T-helper 2 cell treated with Interferon-gamma antibody and Interleukin-4, amounts not matched to agents 100 ng/mL and 5 ng/mL, for 36 hours (primary cell): ENCODE results near the gene ST6GALNAC3. TPM values are rescaled to one million over a fixed set of nuclear protein-coding genes. Genes with fewer than 3 reads are reported as not detected.

Experiments
- intact Hi-C: fragments of 100-400 bp; cut with micrococcal nuclease; formaldehyde crosslinking; loops from one replicate; pipeline ENCODE4 v1.15.1; 2023
- total RNA-seq: library from RNA; stranded (reverse); gene quantifications from 2 replicates; pipeline ENCODE4 v1.2.3, GENCODE V29; 2022

Gene ST6GALNAC3
- total RNA-seq, 1 donor from 2014 or later: 0.30 TPM

DNA sequence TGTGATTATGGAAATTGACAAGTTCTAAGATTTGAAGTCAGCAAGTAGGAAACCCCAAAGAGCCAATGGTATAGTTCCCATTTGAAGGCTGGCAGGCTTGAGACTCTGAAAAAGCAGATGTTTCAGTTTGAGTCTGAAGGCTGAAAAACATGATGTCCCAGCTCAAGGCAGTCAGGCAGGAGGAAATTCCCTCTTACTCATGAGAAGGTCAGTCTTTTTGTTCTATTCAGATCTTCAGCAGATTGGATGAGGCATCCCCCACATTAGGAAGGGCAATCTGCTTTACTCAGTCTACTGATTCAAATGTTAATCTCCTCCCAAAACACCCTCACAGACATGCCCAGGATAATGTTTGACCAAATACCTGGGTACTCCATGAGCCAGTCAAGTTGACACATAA, 420.3 kb downstream of the ST6GALNAC3 start:
- intact Hi-C loops: no loop called here

DNA sequence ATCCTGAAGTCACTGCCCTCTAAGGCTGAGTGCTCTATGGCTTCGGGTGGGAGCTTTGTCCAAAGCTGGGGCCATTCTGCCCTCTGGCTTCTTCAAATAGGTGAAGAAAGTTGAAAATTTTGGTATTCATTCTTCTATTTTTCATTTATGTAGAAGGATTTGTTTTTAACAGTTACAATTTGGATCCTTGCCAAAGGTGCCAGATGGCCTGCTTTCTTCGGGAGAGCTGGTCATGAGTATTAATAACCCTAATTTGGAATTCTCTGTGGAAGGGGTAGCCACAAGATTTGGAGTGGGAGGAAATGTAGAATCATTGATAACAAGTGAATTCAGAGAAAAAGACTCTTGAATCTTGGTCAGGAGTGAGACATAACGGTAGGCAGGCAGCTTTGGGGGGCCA, 422.3 kb downstream of the ST6GALNAC3 start:
- intact Hi-C loops: no loop called here

DNA sequence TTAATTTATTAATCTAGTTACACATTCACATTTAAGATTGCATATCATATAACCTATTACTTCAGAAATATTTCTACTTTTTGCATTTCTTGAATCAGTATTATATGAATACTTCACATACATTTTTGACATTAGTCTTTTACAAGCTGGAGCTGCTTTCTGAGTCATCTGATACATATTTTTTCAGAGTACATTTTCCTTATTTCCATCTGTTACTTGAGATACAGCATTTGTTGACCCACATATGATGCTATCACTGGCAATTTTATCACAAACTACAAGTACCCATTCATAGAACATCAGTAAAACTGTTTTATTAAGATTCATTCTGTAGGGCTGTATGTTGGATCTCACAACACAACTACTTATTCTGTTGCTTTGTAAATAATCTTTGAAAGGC, 425.6 kb downstream of the ST6GALNAC3 start:
- intact Hi-C loops: no loop called here

DNA sequence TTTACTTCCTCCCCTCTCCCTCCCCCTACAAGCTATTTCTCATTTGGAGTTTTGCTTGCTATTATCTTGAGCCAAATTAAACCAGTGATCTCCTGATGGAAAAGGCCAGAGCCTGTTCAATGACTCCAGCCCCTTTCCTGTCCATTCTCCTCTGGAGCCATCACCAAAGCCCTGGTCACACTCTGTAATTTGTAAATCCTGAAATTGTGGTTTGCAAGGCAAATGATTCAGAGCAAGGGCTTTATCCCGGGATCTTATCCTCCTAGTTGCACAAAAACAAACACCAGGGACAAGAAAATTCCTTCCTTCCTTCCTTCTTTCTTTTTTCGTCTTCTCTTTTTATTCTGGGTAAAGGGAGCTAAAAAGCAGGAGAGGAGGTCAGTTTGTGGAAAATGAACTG, 426.6 kb downstream of the ST6GALNAC3 start:
- intact Hi-C loops: no loop called here

DNA sequence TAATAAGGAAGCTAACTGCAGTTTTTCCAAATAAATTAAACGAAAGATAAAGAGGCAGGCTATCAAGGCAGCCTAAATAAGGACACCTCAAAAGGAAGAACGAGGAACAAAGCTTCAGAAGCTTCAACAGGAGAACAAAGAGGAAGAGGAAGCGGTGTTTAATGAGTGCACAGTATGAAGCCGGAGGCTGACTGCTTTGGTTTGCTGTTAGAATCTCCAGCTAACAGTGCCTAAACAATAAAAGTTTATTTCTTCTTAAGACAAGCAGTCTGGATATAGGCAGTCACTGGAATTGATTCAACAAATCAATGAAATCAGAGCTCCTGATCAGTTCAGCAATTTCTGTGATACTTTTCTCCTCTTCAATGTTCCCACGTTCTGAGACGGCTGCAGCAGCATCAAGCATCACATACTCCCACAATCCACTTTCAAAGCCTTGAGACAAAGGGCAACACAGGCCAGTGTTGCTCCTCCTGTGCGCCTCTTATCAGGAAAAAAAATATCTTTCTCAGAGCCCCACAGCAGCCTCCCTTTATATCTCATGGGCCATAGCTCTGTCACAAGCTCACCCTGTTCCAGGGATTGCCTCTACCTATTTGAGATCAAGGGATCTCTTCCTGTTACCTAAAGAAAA, 427.2 kb downstream of the ST6GALNAC3 start:
- intact Hi-C loops: no loop called here

DNA sequence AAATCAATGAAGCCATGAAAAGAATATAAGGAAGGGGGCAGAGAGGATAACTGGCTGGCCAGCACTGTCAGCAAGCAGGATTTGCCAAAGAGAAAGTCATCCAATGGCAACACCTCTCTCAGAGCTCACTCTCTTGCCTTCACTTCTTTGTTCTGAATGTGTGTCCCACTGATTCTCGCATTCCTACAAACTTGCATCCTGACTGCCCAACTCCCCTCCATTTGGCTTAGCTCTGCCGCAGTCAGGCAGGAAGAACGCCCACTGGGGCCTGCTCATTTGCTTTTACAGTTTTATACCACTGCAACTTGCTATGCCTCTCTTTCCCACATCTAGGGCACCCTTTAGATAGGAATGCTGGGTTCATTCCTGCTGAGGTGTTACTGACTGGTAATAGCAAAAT, 428.6 kb downstream of the ST6GALNAC3 start:
- intact Hi-C loops: no loop called here

DNA sequence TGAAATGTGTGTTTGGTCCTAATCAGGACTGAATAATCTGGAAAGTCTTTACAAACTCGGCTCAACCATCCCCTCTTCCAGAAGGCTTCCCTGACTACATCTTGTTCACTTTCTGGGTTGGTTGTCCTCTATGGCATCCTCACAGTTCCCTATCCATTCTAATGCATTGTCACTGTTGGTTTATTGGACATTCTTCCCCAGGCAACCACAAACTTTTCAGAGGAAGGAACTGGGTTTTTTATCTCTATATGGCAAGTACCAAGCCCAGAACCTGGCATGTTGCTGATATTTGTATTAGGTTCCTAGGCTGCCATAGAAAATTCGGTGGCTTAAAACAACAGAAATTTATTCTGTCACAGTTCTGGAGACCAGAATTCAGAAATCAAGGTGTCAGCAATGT, 429.2 kb downstream of the ST6GALNAC3 start:
- intact Hi-C loops: no loop called here

DNA sequence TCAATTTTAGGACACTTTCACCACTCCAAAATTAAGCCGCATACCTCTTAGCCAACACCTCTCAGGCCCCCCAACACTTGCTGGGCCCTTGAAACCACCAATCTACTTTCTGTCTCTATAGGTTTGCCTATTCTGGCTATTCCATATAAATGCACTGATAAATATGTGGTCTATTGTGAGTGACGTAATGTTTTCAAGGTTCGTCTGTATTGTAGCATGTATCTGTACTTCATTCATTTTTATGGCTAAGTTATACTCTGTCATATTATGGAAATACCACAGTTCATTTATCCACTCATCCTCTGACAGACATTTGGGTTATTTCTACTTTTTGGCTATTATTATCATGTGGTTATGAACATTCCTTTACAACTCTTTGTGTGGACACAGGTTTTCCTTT, 432.8 kb downstream of the ST6GALNAC3 start:
- intact Hi-C loops: no loop called here

DNA sequence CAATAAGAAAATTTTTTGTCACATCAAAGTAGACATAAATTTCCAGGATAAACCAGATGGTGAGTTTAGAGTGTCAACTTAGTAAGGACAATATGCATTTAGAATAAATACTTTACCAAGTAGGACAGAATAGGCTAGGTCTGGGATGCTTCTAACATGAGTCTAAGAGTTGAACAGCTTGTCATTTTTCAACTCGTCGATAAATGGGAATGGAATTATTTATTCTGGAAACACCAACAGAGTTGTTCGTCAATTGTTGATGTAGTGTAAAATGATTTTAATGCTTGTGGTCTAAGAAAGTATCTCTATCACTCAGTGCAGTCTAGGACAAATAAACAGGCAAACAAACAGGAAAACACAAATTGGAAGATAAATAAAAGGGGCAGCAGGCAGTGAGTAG, 434.3 kb downstream of the ST6GALNAC3 start:
- intact Hi-C loops: no loop called here

DNA sequence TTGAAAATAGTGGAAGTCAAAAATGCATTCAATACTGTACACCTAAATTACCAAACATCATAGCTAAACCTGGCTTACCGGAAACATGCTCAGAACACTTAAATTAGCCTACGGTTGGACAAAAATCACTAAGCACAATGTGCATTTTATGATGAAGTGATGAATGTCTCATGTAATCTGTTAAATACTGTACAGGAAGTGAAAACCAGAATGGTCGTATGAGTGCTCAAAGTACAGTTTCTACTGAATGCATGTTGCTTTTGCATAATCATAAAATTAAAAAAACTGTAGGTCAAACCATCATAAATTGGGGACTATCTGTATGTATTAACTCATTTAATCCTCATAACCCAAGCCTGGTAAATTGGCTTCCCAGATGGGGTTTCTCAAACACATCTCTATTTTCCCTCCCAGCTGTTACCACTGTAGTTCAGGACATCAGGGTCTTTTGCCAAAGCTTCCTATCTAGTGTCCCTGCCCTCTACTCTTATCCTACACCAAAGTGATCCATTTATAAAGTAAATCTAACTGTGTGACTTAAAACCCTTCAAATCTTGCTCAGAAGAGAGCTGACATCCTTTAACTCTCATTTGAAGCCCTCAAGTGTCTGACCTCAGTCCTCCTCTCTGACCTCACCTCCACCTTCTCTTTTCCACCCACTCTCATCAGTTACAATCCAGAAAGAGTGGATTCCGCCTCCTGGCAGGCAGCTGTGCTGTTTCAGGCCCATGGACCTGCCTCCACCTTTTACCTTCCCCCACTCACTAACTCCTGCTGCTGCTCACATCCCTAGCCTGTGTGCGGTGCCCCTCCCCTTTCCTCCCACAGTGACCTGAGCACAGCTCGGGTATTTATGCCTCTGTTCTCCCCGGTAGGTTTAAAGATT, 436.4 kb downstream of the ST6GALNAC3 start:
- intact Hi-C loops: loop anchor here (10.0 kb wide), 1 partner anchor 356 kb away; no protein-coding TSS in a partner anchor

DNA sequence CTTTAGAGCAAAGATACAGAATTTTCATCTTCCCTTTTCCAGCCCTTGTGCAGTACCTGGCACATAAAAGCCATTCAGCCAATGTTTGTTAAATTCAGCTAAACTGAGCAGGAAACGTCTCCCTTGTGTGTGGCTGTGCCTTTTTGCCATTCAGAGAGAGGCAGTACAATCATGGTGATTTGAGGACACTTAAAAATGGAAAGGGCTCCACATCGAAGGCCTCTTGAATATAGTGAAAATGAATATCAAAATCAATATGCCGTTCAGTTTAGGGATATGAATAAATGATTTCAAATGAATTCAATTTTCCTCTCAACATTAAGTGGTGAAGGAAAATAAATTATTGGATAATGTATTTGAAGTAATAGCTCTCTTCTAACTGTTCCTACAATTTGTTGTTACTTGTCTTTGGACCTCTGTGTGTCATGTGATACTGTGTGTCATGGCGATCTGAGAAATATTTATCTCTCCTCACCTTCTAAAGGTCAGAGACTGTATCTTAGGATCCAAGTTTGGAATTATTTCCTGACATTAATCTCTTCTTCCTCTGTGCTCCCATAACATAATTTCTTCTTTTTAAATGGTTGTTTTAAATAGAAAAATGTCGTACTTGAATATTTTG, 437.1 kb downstream of the ST6GALNAC3 start:
- intact Hi-C loops: loop anchor here (10.0 kb wide), 1 partner anchor 357 kb away; no protein-coding TSS in a partner anchor

DNA sequence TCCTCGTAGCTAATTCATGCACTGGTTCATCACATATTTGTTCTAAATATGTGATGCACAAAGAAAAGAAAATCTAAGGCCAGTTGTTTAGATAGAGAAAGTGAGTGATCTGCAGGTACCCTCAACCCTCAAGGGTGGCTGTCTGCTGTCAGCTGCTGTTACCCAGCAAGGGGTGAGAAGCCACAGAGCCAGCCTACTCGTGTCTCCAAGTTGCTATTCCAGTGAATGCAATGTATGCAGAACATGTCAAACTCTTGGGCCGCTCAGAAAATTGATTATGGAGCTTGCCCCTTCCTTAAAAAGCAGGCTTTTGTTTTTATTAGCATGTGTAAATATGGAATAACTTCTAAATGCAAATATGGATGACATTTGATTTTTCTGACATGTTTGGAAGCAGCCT, 456.4 kb downstream of the ST6GALNAC3 start:
- intact Hi-C loops: no loop called here

DNA sequence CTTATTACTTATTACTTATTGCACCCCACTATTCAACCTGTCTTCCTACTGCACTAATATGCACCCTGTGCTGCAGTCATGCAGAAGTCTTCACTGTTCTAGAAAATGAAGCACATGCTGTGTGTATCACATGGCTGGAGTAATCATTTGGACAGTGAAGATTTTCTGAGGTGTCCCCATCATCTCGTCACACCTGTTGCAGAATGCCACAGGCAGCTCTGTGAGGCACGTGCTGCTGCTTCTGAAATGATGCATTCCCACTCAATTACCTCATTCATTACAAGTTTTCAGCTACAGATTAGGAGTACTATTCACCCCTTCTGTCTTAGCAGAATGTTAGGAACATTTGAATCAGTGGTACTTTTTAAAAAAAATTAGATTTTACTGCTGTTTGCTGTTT, 467.1 kb downstream of the ST6GALNAC3 start:
- intact Hi-C loops: no loop called here

DNA sequence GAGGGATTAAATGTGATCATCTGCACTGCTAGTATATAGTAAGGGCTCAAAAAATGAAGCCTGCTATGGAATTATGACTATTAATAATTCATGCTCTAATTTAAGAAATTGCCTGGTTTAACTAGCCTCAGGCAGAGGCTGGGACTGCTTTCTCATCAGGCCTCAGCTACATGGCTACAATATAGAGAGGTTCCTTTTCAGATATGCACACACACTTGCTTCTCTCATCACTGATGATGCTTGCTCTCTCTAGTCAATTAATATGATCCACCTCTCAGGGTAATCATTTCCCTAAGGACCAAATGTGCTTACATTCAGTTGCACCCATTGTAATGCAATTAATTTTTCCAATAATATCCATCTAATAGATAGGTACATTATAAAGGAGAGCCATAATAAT, 467.8 kb downstream of the ST6GALNAC3 start:
- intact Hi-C loops: no loop called here

DNA sequence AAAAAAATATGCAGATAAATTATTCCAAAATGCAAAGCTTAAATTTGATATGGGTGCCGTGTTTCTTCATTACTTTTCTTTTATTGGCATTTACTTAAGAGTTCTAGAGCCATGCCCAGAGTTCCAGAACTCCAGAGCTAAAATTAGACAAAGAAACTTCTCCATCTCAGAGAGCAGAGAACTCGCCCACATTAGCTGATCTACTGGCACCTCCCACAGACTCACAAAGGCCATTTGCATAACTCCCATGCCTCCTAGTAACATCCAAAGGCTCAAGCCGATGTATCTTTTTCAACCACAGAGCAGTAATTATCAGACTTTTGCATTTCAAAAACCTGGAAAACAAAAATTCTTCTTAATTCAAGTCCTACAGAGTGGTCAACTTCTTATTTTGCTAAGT, 468.9 kb downstream of the ST6GALNAC3 start:
- intact Hi-C loops: no loop called here

DNA sequence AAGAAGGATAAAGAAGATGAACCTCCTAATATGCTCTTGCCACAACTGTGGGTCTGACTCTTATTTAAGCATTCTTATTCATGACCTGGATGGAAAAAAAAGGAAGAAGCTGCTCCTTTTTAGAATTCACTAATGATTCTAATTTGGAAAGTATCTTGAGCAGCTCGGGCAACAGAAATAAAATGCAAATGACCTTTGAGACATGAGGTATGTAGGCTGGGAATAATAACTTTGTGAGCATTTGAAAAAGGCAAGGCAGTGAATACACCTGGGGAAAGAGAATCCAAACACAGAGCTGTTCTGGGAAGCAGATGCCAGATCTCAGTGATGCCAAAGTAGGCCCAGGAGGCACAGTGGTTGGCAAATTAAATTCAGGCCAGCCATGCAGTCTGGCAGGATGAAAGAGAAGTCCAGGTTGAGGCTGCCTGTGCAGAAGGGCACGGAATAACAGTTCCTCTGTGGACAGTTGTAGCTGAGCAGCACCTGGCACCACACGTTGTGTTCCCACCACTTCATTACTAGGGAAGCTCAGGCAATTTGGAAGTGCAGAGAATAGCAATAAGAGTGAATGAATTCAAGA, 471.9 kb downstream of the ST6GALNAC3 start:
- intact Hi-C loops: no loop called here

DNA sequence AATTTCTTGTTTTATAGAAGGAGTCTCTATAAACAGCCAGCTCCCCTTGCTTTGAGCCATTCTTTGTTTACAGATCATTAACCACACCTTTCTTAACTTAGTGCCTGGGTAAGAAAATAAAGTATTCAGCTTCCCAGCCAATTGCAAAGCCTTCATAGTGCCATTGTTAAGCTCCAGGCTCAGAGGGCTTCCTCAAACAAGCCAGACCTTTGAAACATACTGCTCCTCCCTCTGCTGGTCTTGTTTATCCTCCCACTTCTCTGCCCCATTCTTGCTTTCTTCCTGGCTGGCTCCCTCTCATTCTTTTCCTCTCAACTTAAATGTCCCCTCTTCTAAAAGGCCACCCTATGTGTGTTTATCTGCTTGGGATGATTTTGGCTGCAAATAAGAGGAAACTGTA, 473.4 kb downstream of the ST6GALNAC3 start:
- intact Hi-C loops: no loop called here

DNA sequence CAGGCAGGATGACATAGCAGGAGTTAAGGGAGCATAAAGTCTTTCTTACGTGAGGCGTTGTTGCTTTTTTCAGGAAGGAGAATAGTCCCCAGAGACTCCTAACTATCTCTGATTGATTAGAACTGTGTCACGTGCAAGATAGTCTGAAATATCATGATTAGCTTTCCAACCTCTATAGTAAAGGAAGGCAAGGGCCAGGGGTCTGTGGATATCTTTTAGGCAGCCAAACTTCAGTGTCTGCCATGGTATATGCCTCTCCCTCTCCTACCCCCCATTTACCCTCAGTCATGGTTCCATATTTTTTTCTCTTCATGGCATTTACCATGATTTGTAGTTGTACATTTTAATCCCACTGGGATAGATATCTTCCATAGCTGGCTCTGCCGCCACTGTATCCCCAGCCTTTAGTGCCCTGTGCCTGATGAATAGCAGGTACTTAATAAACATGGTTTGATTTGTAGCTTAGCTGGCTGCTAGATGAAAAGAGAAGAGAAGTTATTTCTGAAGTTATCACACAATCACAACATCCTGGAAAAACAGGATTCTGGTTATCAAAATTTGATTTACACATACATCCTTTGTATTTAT, 474.1 kb downstream of the ST6GALNAC3 start:
- intact Hi-C loops: no loop called here

DNA sequence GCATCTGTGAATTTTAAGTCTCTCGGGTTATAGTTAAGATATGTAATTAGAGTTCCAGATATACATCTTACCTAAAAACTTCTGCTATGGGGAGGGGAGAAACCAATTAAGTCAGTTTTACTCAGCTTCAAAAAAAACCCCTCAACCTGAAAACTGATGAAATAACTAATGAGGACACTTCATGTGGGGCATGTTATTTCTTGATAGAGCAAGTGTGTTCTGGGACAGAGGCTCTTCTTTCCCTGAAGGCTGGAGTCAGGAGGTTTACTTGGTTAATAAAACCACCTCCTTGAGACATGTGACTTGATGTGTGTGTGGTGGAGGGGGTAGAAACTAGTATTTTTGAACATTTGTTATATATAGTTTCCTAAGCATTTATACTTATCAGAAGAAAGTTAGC, 479.7 kb downstream of the ST6GALNAC3 start:
- intact Hi-C loops: no loop called here

DNA sequence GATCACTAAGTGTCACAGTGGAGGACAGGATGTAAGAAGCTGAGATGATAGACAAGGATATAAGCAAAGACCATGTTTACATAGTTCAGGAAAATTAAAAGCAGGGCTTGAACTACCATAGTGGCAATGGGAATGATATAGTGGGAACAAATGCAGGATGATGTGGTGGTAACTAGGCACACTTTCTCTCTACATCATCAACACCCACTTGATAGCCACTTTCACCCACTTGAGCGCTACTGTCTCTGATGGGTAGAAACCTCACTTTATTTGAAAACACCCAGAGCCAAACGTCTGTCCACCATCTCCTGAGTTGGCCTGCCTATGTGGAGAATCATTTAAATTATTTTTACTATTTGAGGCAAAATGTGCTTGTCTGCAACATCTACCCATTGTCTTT, 487.7 kb downstream of the ST6GALNAC3 start:
- intact Hi-C loops: no loop called here

DNA sequence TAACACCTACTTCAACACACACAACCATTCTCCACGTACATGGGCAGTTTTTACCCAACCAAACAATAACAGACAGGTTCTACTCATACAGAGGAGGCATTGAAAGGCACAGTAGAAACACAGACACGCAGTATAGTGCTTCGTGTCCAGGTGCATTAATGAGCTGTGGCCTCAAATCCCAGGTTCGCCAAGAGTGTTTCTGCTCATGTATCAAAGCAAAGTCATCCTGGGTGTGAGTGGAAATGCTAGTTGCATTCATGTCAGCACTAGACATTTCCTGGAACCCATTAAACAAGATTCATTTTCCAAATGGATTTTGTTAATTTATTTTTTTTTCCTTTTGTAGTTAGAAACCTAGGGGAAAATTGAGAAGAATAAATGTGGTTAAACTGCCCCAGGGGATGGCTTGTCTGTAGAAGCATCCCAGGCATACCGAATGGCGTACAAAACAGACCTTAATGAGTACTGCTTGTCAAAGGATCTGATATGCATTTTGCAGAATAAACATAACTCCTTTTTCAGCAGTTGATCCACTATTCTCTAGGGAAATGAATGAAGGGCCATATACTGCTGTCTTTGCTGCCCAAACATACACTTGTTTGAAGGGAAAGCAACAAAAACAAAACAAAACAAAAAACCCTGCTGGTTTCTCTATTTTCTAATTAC, 494.2 kb downstream of the ST6GALNAC3 start:
- intact Hi-C loops: no loop called here
